Measurements from ENCODE around the gene ITPR3. TPM values are rescaled to one million over a fixed set of nuclear protein-coding genes. Genes with fewer than 3 reads are reported as not detected.

Gene ITPR3
- total RNA-seq, 1 donor from 2014 or later = 74.7 TPM

DNA sequence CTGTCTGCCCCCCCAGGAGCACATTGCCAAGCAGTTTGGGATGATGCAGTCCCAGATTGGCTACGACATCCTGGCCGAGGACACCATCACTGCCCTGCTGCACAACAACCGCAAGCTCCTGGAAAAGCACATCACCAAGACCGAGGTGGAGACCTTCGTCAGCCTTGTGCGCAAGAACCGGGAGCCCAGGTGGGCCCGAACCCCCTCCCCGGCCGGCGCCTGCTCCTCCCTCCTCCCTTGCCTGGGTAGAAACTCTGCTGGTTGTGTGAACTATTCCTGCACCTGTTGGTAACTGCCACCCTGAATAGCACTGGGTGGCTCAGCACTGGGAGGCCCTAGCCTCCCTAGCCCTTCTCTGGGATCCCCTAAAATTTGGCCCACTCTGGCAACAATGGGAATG, 46.7 kb downstream of the ITPR3 start:
- TF ChIP-seq, protein P1, sequence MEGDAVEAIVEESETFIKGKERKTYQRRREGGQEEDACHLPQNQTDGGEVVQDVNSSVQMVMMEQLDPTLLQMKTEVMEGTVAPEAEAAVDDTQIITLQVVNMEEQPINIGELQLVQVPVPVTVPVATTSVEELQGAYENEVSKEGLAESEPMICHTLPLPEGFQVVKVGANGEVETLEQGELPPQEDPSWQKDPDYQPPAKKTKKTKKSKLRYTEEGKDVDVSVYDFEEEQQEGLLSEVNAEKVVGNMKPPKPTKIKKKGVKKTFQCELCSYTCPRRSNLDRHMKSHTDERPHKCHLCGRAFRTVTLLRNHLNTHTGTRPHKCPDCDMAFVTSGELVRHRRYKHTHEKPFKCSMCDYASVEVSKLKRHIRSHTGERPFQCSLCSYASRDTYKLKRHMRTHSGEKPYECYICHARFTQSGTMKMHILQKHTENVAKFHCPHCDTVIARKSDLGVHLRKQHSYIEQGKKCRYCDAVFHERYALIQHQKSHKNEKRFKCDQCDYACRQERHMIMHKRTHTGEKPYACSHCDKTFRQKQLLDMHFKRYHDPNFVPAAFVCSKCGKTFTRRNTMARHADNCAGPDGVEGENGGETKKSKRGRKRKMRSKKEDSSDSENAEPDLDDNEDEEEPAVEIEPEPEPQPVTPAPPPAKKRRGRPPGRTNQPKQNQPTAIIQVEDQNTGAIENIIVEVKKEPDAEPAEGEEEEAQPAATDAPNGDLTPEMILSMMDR (IDR thresholded peaks at IDR 0.05) = no peak
- peaks cover 5% of the 10 kb centered on the region for H3K4me1 ChIP-seq
- intact Hi-C loops (cut with DNase I) = no loop called here
- H3K27me3 ChIP-seq (ENCODE audit: low read depth) = no peaks in the 10 kb centered on the region
- H3K4me3 ChIP-seq = no peak overlapping the region
- DNase-seq = no peak
- H3K36me3 ChIP-seq = peaks cover 98% of the 10 kb centered on the region
- H3K9me3 ChIP-seq = no peaks in the 10 kb centered on the region
- no peak overlapping the region for H3K27ac ChIP-seq
- ATAC-seq = no peak

DNA sequence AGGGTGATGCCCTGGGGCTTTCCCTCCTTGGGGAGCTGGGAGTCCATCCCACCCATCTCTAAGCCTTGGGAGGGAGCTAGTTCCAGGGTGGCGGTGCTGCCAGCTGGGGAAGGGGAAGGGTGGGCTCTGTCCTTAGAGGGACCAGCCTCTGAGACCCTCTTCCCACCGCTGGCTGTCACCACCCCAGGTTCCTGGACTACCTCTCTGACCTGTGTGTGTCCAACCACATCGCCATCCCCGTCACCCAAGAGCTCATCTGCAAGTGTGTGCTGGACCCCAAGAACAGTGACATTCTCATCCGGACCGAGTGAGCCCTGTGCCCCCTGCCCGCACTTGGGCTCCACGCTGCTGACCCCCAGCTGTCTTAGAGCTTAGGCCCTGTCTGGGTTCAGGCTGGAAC, 47.2 kb downstream of the ITPR3 start:
- intact Hi-C loops (cut with DNase I) = no loop called here
- Histone ChIP-seq H3K9me3 (no peaks in the 10 kb centered on the region), H3K4me3 (no peak overlapping the region), H3K36me3 (peaks cover 98% of the 10 kb centered on the region), H3K27me3 (ENCODE audit: low read depth) (no peaks in the 10 kb centered on the region), H3K4me1 (peaks cover 5% of the 10 kb centered on the region), H3K27ac (peak overlapping the region; percentile 36)
- ATAC-seq (no peak), DNase-seq (no peak)
- TF ChIP-seq, protein P1 (IDR thresholded peaks at IDR 0.05) = no peak

DNA sequence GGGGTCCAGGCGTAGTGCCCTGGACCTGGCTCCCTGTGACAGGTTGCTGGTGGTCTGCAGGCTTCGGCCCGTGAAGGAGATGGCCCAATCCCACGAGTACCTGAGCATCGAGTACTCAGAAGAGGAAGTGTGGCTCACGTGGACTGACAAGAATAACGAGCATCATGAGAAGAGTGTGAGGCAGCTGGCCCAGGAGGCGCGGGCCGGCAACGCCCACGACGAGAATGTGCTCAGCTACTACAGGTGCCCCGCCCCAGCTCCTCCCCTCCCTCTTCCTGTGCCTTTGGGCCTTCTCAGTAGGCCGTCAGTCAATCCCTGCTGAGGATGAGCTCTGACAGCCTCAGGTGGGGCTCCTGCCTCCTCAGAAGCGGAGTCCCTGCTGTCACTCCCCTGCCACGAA, 47.8 kb downstream of the ITPR3 start:
- TF ChIP-seq, protein P1 (IDR thresholded peaks at IDR 0.05) = no peak
- ATAC-seq (peak; percentile 73 to 80), DNase-seq (peak; percentile 81)
- H3K9me3 ChIP-seq = no peaks in the 10 kb centered on the region
- H3K4me1 ChIP-seq = peaks cover 5% of the 10 kb centered on the region
- H3K27ac ChIP-seq = peak overlapping the region; percentile 36
- intact Hi-C loops (cut with DNase I) = no loop called here
- no peak overlapping the region for H3K4me3 ChIP-seq
- peaks cover 98% of the 10 kb centered on the region for H3K36me3 ChIP-seq
- H3K27me3 ChIP-seq (ENCODE audit: low read depth) = no peaks in the 10 kb centered on the region

DNA sequence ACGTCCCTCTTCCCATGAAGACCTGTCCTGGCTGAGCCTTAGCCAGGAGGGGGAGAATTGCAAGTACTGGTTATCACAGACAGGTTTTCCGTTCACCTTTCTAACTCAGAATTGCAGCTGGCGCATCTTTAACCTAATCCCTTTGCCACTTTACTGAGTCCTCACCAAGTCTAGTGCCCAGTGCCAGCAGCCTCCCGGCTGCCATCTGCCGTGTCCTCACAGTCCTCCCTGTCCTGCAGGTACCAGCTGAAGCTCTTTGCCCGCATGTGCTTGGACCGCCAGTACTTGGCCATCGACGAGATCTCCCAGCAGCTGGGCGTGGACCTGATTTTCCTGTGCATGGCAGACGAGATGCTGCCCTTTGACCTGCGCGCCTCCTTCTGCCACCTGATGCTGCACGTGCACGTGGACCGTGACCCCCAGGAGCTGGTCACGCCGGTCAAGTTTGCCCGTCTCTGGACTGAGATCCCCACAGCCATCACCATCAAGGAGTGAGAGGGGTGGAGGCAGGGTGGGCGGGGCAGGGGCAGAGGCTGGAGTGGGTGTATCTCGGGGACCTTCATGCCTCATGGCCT, 49.1 kb downstream of the ITPR3 start:
- ATAC-seq = no peak
- no peak for DNase-seq
- no peak overlapping the region for H3K27ac ChIP-seq
- TF ChIP-seq, protein P1 (IDR thresholded peaks at IDR 0.05) = no peak
- intact Hi-C loops (cut with DNase I) = no loop called here
- H3K4me1 ChIP-seq = peaks cover 5% of the 10 kb centered on the region
- peaks cover 99% of the 10 kb centered on the region for H3K36me3 ChIP-seq
- H3K4me3 ChIP-seq = no peak overlapping the region
- no peaks in the 10 kb centered on the region for H3K27me3 ChIP-seq (ENCODE audit: low read depth)
- no peaks in the 10 kb centered on the region for H3K9me3 ChIP-seq

DNA sequence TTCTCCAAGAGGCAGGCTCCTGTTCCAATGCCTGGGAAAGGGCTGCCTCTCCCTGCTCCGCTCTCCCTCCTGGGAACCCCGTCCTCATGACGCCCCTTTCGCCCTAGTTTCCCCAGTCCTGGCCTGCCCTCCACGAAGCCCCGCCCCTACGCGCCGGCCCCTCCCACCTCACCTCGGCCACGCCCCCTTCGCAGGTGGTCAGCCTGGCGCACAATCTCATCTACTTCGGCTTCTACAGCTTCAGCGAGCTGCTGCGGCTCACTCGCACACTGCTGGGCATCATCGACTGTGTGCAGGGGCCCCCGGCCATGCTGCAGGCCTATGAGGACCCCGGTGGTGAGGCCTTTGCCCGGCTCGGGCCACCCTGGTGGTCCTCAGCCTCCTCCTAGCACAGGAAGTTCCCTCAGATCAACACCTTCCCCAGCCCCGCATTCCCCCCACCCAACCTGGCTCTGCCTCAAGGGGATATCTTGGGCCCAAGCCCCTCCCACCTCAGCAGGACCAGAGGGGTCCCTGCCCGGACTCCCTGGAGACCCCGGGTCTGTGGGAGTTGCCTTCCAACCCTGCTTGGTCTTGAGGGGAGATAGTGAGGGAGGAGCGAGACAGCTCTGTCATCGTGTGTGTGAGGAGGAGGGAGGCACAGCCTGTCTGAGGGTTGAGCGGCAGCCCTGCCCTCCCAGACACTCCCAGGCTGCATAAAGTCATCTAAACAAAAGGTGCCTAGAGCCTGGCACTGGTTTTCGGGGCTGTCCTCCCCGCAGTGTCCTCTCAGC, 50.0 kb downstream of the ITPR3 start:
- H3K27ac ChIP-seq = no peak overlapping the region
- TF ChIP-seq, protein P1 (IDR thresholded peaks at IDR 0.05) = no peak
- peaks cover 5% of the 10 kb centered on the region for H3K4me1 ChIP-seq
- DNase-seq (no peak), ATAC-seq (peak in 1 of 2 donors; percentile 6)
- no peaks in the 10 kb centered on the region for H3K27me3 ChIP-seq (ENCODE audit: low read depth)
- no peak overlapping the region for H3K4me3 ChIP-seq
- intact Hi-C loops (cut with DNase I) = no loop called here
- peaks cover 99% of the 10 kb centered on the region for H3K36me3 ChIP-seq
- no peaks in the 10 kb centered on the region for H3K9me3 ChIP-seq

Measured in lower lobe of right lung (tissue), 2 donors.